Chondrocyte (in vitro differentiated cells): ENCODE measurements around the gene ANP32A. TPM values are rescaled to one million over a fixed set of nuclear protein-coding genes. Genes with fewer than 3 reads are reported as not detected.
"Not testable (repeated sequence)": the region's sequence is repeated elsewhere in the genome, so short reads cannot be mapped to it uniquely, and the experiment has no call there.

ENCODE experiments used
- DNase-seq: peaks from one replicate; pipeline ENCODE4 v3.0.0; 2021; ENCODE audit warnings: mixed read lengths, low spot score
- H3K27ac Mint-ChIP-seq: one replicate; pipeline ENCODE4 v1.8.0; 2021; ENCODE audit warnings: mild to moderate bottlenecking, moderate library complexity, mixed read lengths; ENCODE audit not compliant: unreplicated experiment
- H3K27me3 Mint-ChIP-seq: 2 replicates; pipeline ENCODE4 v1.8.0; 2021; ENCODE audit warnings: low read depth, mixed read lengths
- H3K36me3 Mint-ChIP-seq: 2 replicates; pipeline ENCODE4 v1.8.0; 2021; ENCODE audit warnings: low read depth, mixed read lengths
- H3K4me1 Mint-ChIP-seq: 2 replicates; pipeline ENCODE4 v1.8.0; 2021; ENCODE audit warnings: low read depth, mild to moderate bottlenecking, mixed read lengths
- H3K4me3 Mint-ChIP-seq: one replicate; pipeline ENCODE4 v1.8.0; 2021; ENCODE audit warnings: mild to moderate bottlenecking, moderate library complexity, mixed read lengths; ENCODE audit not compliant: unreplicated experiment
- H3K9me3 Mint-ChIP-seq: 2 replicates; pipeline ENCODE4 v1.8.0; 2021; ENCODE audit warnings: low read depth, mixed read lengths
- CTCF ChIP-seq: fragments of 200-600 bp; sonication (generic); IDR thresholded peaks from 2 replicates; pipeline ENCODE4 v1.5.0; 2021; ENCODE audit warnings: antibody characterized with exemption, mild to moderate bottlenecking, moderate library complexity
- total RNA-seq: library from RNA; stranded (reverse); gene quantifications from 3 replicates; pipeline ENCODE4 v1.2.1, GENCODE V29; 2021

The ANP32A gene
- total RNA-seq, 1 donor from 2014 or later, result 117 TPM

- Mint-ChIP-seq H3K4me3 (no peak overlapping the region), H3K4me1 (peaks cover 9% of the 10 kb centered on the region), H3K36me3 (no peaks in the 10 kb centered on the region), H3K27ac (no peak overlapping the region), H3K27me3 (no peaks in the 10 kb centered on the region), H3K9me3 (no peaks in the 10 kb centered on the region)
- no peak for TF ChIP-seq CTCF
- no peak for DNase-seq
Measured at GRCh38 chr15:68767833-68768232, 52.9 kb downstream of the ANP32A start.

- Mint-ChIP-seq H3K9me3 (no peaks in the 10 kb centered on the region), H3K4me1 (peaks cover 9% of the 10 kb centered on the region), H3K27me3 (no peaks in the 10 kb centered on the region), H3K27ac (no peak overlapping the region), H3K4me3 (no peak overlapping the region), H3K36me3 (no peaks in the 10 kb centered on the region)
- no peak for DNase-seq
- no peak for TF ChIP-seq CTCF
Measured at GRCh38 chr15:68765602-68766368, 54.9 kb downstream of the ANP32A start.

GRCh38 chr15:68764090-68764489 is 56.6 kb downstream of the ANP32A start:
- Mint-ChIP-seq H3K4me1 (peaks cover 9% of the 10 kb centered on the region), H3K27me3 (no peaks in the 10 kb centered on the region), H3K9me3 (no peaks in the 10 kb centered on the region), H3K4me3 (no peak overlapping the region), H3K27ac (no peak overlapping the region), H3K36me3 (no peaks in the 10 kb centered on the region)
- no peak for TF ChIP-seq CTCF
- no peak for DNase-seq

- DNase-seq, result no peak
- no peak overlapping the region for H3K4me3 Mint-ChIP-seq
- H3K4me1 Mint-ChIP-seq, result peaks cover 2% of the 10 kb centered on the region
Measured at GRCh38 chr15:68763063-68763462, 57.6 kb downstream of the ANP32A start.

GRCh38 chr15:68759982-68760579 is 60.6 kb downstream of the ANP32A start:
- H3K4me1 Mint-ChIP-seq, H3K4me3 Mint-ChIP-seq, H3K27ac Mint-ChIP-seq, DNase-seq, H3K36me3 Mint-ChIP-seq, H3K9me3 Mint-ChIP-seq, H3K27me3 Mint-ChIP-seq: not testable (repeated sequence)

More at GRCh38 chr15:68763063-68763462, 57.6 kb downstream of the ANP32A start:
- Mint-ChIP-seq H3K9me3 (no peaks in the 10 kb centered on the region), H3K27ac (no peak overlapping the region), H3K27me3 (no peaks in the 10 kb centered on the region), H3K36me3 (no peaks in the 10 kb centered on the region)
- no peak for TF ChIP-seq CTCF

GRCh38 chr15:68755731-68756130 is 65.0 kb downstream of the ANP32A start:
- Mint-ChIP-seq H3K27ac (no peak overlapping the region), H3K27me3 (peaks cover 5% of the 10 kb centered on the region), H3K4me3 (no peak overlapping the region), H3K36me3 (peaks cover 1% of the 10 kb centered on the region), H3K4me1 (no peaks in the 10 kb centered on the region), H3K9me3 (no peaks in the 10 kb centered on the region)
- no peak for TF ChIP-seq CTCF
- DNase-seq, result no peak
